Right ventricle myocardium superior (tissue), 1 donor: ENCODE data around the gene DPCD. TPM values are rescaled to one million over a fixed set of nuclear protein-coding genes. Genes with fewer than 3 reads are reported as not detected.
A peak's percentile ranks its signal among the peaks of the same experiment; 100 is the strongest.
"Not testable (repeated sequence)": the region's sequence is repeated elsewhere in the genome, so short reads cannot be mapped to it uniquely, and the experiment has no call there.

Source experiments
- ATAC-seq: fragments of 200-7000 bp; cut with Tn5 transposase; one replicate; pipeline ENCODE4 v1.9.1; 2020; ENCODE audit warnings: mild to moderate bottlenecking; ENCODE audit not compliant: poor library complexity
- DNase-seq: peaks from one replicate; pipeline ENCODE4 v3.0.0-alpha.2; 2020
- intact Hi-C: fragments of 100-400 bp; cut with DNase I; formaldehyde crosslinking; loops from one replicate; pipeline ENCODE4 v1.11.2; 2022
- total RNA-seq: library from RNA; stranded (reverse); fragmentation: NEBNext Ultra II Directional; extraction: Animal tissue kit (Norgen Biotek cat#: 25700); gene quantifications from one replicate; pipeline ENCODE4 v1.2.1, GENCODE V29; 2021
- donor health status: DM: no; HTN: yes; CAD: no; lungs with severe emphysema.

The DPCD gene
- total RNA-seq, 1 donor from 2014 or later: 22.7 TPM

DNA sequence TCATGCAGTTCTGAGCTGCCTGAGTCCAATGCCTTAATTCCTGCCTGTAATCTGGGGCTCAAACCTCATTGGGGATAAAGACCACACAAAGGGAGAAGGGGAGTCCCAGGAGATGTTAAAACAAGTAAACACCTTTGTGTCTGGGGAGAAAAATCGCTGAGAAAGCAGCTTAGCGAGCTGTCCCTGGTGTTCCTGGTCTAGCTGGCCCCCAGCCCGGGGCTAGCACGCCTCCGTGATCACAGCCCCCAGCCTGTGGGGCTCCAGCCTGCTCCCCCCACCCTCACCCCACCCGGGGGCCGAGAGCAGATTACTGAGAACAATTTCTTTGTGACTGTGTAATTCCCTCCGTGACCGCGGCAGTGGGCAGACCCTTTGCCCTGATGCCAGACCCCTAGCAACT, 24.8 kb downstream of the DPCD start:
- intact Hi-C loops: no loop called here
- ATAC-seq (no peak), DNase-seq (no peak)

- DNase-seq: no peak
- intact Hi-C loops: no loop called here
- ATAC-seq: no peak
Measured at GRCh38 chr10:101613646-101614045, 25.5 kb downstream of the DPCD start.

DNA sequence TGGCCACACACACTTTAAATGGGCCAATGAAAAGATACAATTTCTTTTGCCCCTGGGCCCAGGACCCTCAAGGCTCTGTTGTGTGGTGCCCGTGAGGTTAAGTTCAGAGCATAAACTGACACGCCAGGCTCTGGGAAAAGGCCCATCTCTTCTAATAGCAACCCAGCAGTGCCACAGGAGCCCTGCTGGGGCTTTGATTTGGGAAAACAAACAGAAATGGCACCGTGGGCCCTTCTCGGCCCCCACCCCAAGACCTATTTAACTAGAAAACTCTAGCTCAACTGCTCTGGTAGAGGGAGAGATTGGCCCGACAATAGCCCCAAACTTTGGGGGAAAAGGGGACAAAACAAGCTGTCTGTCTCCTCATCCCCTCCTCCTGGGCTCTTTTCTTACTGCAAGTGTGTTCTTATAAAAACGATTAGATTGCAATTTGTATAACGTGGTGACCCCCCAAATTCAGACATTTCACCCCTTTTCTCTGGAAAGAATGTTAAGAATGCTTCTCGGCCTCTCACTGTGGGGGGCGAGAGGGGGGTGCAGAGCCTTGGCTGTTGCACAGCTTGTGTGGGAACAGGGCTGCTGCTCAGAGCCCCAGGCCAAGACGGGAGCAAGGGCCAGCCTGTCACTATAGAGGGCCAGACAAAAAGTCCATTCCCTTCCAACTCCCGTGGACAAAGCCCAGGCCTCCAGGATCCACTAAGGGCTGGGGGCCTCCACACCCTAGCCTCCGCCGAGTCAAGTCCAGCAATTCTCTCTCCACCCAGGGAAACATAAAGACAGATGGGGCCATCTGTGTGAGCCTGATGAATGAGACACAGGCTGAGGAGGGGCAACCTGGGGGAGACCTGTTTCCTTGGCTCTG, 26.8 kb downstream of the DPCD start:
- intact Hi-C loops: no loop called here
- DNase-seq: no peak
- ATAC-seq: no peak

DNA sequence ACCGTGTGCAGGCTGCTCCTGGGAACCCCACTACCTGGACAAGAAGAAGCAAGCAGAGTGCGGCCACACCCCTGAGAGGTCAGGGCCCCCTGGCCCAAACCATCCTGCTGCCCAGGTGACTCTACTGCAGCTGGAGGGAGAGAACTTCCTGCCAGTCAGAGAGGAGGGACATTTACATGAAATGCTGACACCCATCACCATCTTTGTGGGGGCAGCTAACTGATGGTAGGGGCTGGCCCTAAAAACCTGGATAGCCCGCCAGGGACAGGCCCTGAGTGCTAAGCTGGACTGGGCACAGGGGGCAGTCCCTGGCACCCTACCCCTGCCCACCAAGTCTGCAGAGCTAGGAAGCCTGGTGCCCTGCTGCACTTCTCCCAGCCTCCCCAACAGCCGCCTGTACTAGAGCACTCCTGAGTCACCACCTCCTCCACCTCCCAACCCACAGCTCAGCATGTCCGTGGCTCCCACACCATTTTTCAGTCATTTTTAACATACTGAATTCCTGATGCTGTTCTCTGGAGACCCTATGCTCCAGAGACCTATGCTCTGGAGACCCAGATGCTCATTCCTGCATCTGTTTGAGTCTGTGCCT, 27.5 kb downstream of the DPCD start:
- intact Hi-C loops: no loop called here
- no peak for DNase-seq
- no peak for ATAC-seq

DNA sequence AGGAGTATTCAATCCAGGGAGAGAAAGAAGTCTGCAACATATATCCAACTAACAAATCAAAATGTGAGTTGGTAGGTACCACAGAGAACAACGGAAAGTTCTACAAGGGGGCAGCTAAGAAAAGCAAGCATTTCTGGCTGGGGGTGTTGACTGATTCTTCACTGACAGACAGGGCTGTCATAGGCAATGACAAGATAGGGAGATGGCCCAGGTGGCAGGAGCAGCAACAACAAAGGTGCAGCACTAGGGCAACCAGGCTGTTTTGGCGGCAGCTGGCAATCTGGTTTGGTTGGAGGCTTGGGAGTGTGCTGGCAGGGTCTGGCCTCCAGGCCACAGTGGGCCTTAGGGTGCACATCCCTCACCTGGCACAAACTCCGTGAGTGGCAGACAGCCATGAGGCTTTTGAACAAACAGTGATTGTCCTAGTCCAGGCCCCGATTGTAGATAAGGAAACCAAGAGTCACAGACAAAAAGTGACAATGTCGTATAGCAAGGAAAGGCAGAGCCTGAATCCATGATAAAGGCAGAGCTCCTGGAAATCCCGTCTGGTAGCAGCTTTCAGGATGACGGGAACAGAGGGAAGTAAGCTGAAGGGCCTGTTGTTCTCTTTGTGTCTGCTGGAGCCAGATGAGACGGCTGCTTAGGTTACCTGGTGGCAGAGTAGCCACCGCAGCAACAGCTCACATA, 28.4 kb downstream of the DPCD start:
- DNase-seq: no peak
- peak; percentile 51 for ATAC-seq
- intact Hi-C loops: no loop called here

GRCh38 chr10:101617102-101617823, 29.1 kb downstream of the DPCD start:
- intact Hi-C loops: no loop called here
- ATAC-seq: no peak
- no peak for DNase-seq

- ATAC-seq (no peak), DNase-seq (no peak)
- intact Hi-C loops: no loop called here
Measured at GRCh38 chr10:101617824-101618568, 29.9 kb downstream of the DPCD start.

GRCh38 chr10:101618871-101619270, 30.8 kb downstream of the DPCD start:
- ATAC-seq: no peak
- intact Hi-C loops: no loop called here
- DNase-seq: no peak

DNA sequence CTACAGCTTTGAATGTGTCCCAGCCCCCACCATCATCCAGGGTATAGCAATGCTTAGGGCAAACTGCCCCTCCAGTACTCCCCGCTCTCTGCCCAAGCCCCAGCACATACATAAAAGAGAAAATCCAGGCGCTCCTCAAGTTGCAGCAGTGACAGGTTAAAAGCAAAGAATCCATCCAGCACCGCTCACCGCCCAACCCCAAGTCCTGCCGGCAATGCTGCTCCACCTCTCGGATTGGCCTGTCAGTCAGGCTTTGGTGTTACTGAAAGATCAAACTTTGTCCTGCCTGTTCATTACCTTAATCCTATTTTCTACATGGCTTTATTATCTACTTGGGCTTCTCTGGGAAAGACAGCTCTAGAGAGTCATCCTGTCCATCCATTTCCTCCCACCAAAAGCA, 31.9 kb downstream of the DPCD start:
- DNase-seq (no peak), ATAC-seq (no peak)
- intact Hi-C loops: no loop called here

GRCh38 chr10:101623528-101623927, 35.4 kb downstream of the DPCD start:
- DNase-seq: no peak
- ATAC-seq: no peak
- intact Hi-C loops: no loop called here

GRCh38 chr10:101624526-101625102, 36.5 kb downstream of the DPCD start:
- intact Hi-C loops: no loop called here
- ATAC-seq (no peak), DNase-seq (no peak)

DNA sequence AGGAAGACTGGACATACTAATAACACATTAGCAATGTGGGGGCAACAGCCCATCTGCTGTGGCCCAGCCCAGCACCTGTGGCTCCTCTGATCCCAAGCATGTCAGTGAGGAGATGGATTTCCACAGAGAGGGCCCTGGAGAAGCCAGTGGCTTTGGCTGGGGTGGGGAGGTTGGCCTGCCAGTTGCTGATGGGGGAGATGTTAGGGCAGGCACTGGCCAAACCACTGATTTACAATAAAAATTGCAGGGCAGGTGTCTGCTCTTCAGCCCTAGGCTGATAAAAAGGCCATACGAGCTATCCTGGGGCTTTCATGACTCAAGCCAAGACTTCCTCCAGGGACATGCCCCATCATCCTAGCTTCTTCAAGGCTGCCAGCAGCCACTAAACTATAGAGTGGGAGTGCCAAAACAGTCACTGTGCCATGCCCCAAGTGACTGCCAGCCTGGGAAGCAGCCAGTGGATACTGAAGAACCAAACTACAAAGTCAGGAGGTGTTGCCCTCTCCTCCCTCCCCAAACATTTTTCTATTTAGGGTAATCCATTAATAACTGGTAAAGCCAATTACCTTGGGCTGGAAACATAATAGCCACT, 37.8 kb downstream of the DPCD start:
- DNase-seq (no peak), ATAC-seq (peak; percentile 61)

DNA sequence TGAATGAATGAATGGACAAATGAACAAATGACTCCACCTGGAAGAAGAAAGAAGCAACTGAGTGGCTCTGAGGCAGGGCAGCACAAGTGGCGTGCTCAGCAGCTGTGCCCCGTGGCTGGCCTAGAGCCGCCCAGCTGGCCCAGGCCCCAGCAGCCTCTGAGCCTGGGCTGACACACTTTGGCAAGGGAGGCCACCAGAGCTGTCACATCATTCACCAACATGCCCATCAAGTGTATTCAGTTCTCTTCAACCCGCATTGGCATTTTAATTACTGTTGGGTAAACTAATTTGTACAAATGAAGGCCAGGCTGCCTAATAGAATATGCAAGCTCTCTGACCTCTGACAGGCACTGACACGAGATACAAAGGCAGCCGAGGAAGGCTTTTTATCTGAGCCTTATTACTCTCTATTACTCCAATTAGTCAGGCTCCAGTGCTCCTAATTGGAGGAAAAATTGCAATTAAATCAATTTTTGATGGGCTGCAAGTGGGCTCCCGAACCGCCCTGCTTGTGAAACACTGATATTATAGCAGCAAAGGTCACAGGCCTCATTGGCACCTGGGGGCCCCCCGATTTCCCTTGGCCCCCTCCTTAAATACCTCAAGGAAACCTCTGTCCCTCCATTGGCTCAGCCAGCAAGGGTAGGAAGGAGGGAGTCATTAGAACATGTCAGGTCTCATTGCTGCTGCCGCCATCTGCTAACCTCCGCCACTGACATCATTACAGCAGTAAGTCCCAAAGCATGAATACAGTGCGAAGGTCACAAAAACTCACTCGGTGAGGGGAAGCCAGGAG, 41.9 kb downstream of the DPCD start:
- intact Hi-C loops: no loop called here
- DNase-seq (peak; percentile 59), ATAC-seq (peak; percentile 93)

More for the DNA sequence above, 37.8 kb downstream of the DPCD start:
- intact Hi-C loops: no loop called here

GRCh38 chr10:101630633-101630920, 42.5 kb downstream of the DPCD start:
- intact Hi-C loops: no loop called here
- ATAC-seq (no peak), DNase-seq (no peak)

DNA sequence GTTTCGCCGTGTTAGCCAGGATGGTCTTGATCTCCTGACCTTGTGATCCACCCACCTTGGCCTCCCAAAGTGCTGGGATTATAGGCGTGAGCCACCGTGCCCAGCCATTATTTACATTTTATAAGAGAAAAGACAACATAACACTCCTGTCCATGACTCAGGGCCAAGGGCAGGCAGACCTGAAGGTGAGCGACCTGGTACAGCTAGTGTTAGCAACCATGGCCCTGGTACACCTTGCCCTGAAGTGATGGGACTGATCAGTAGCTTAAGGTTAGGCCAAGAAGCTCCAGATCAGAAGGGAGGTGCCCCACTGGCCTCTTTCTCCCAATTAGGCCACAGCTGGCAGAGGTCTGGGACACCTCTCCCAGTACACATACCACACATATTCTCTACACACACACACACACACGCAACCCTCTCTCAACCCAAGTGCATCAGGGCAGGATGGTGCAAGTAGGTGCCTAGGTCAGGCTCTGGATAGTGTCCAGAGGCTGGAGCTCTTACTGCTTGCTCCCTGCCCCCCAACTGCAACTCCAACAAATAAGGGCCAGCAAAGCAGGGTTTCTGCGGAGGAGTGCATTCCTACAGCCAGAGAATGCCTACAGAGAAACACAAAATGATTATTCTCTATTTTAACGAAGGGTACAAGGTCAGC, 43.8 kb downstream of the DPCD start:
- intact Hi-C loops: no loop called here
- ATAC-seq (peak; percentile 38), DNase-seq (no peak)

DNA sequence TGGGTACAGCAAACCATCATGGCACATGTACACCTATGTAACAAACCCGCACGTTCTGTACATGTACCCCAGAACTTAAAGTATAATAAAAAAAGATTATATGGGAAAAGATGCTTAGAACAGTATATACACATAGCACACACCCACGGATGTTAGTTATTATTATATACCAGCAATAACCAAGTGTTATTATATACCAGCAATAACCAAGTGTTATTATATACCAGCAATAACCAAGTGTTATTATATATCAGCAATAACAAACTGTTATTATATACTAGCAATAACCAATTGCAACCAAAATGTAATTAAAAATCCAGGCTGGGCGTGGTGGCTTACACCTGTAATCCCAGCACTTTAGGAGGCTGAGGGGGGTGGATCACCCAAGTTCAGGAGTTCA, 45.4 kb downstream of the DPCD start:
- DNase-seq, intact Hi-C loops, ATAC-seq: not testable (repeated sequence)
